Thymus (tissue), 11 donors: ENCODE results near the gene MAN1C1. TPM values are rescaled to one million over a fixed set of nuclear protein-coding genes. Genes with fewer than 3 reads are reported as not detected.
A peak's percentile ranks its signal among the peaks of the same experiment; 100 is the strongest.

Experiments
- DNase-seq, 9 donors: peaks; one replicate each; pipeline ENCODE4 v3.0.0-alpha.2; 2013; ENCODE audit warnings: low spot score in 9 of 9, low read depth in 6 of 9, missing footprints in 1 of 9
- H3K27ac ChIP-seq, 2 donors: one replicate each; pipeline ENCODE4 v1.5.1; 2013; ENCODE audit warnings: control low read depth in 1 of 2, low read depth in 1 of 2, low read length in 1 of 2, mild to moderate bottlenecking in 1 of 2, moderate library complexity in 1 of 2
- H3K27me3 ChIP-seq, 2 donors: one replicate each; pipeline ENCODE4 v1.5.1; 2013; ENCODE audit warnings: low read length in 1 of 2; ENCODE audit not compliant: control insufficient read depth in 2 of 2, insufficient read depth in 1 of 2
- H3K36me3 ChIP-seq, 2 donors: one replicate each; pipeline ENCODE4 v1.5.1; 2013; ENCODE audit warnings: low read length in 1 of 2, mild to moderate bottlenecking in 1 of 2, moderate library complexity in 1 of 2; ENCODE audit not compliant: control insufficient read depth in 2 of 2, insufficient read depth in 2 of 2
- H3K4me1 ChIP-seq, 2 donors: one replicate each; pipeline ENCODE4 v1.5.1; 2013; ENCODE audit warnings: low read length in 2 of 2; ENCODE audit not compliant: control insufficient read depth in 2 of 2, insufficient read depth in 2 of 2
- H3K4me3 ChIP-seq, 2 donors: one replicate each; pipeline ENCODE4 v1.5.1; 2013; ENCODE audit warnings: low read length in 2 of 2, control low read depth in 1 of 2, mild to moderate bottlenecking in 1 of 2
- H3K9me3 ChIP-seq, 2 donors: one replicate each; pipeline ENCODE4 v1.5.1; 2013; ENCODE audit warnings: low read length in 1 of 2, mild to moderate bottlenecking in 1 of 2; ENCODE audit not compliant: control insufficient read depth in 2 of 2, insufficient read depth in 1 of 2
- WGBS: extraction: QIAGEN DNeasy Blood & Tissue Kit; methylation state at CpG from one replicate; pipeline ENCODE4 v1.1.7; 2013; 5-methylcytosine and 5-hydroxymethylcytosine counted together
- polyA plus RNA-seq: library from polyadenylated mRNA; stranded (reverse); fragments of 200-250 nt; gene quantifications from one replicate; pipeline ENCODE4 v1.2.3, GENCODE V29; 2013
- total RNA-seq: library from RNA; stranded (reverse); fragments of 120-200 nt; gene quantifications from one replicate; pipeline ENCODE4 v1.2.4, GENCODE V29; 2013
- donor health status: healthy.

The MAN1C1 gene
- total and polyA plus RNA-seq, 2 donors, result 9.7 to 18.4 TPM

DNA sequence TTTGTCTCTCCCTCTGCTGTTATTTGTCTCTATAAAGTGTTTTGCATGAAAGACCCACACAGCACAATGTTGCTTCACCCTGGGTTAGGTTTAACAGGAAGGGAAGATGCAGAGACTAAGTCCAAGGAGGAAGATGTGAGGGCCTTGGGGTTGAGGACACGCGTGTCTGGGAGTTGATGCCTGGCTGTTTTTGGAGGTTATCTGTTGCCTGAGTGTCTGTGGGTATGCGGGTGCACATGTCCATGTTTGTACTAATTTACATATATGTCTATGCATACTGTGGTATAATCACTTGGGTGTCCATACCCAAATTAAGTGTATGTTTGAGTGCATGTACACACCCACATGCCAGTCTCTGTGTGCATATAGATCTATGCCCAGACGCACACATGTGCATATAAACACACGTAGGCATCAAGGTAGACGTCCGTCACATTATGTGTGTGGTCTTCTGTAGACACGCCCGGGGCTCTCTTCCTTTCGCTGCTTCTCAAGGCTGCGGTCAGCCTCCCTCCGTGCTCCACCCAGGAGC, 962 bp upstream of the MAN1C1 start:
- WGBS, result 25% methylated on average over 12 of the region's 12 CpGs
- Histone ChIP-seq H3K36me3 (no peaks in the 10 kb centered on the region), H3K4me3 (peak overlapping the region; percentile 33 to 70), H3K9me3 (no peaks in the 10 kb centered on the region), H3K27me3 (peaks cover 53 to 94% of the 10 kb centered on the region in 2 donors), H3K4me1 (peaks cover 14 to 16% of the 10 kb centered on the region in 2 donors), H3K27ac (no peak overlapping the region)
- DNase-seq, result no peak

- H3K9me3 ChIP-seq, result no peaks in the 10 kb centered on the region
- WGBS, result under 1% methylated on average over 94 of the region's 94 CpGs
Observed at GRCh38 chr1:25616987-25617624, 515 bp downstream of the MAN1C1 start.

GRCh38 chr1:25617625-25618432, 1.2 kb downstream of the MAN1C1 start:
- H3K4me1 ChIP-seq, result peaks cover 14 to 16% of the 10 kb centered on the region in 2 donors
- H3K36me3 ChIP-seq, result no peaks in the 10 kb centered on the region
- H3K27me3 ChIP-seq, result peaks cover 56 to 87% of the 10 kb centered on the region in 2 donors
- H3K4me3 ChIP-seq, result peak overlapping the region; percentile 44 to 70
- no peaks in the 10 kb centered on the region for H3K9me3 ChIP-seq
- 12% methylated on average over 66 of the region's 66 CpGs for WGBS
- peak overlapping the region in 1 of 2 donors; percentile 54 for H3K27ac ChIP-seq
- DNase-seq, result no peak

More at GRCh38 chr1:25616987-25617624, 515 bp downstream of the MAN1C1 start:
- peak overlapping the region; percentile 44 to 70 for H3K4me3 ChIP-seq
- H3K27ac ChIP-seq, result peak overlapping the region in 1 of 2 donors; percentile 62
- H3K4me1 ChIP-seq, result peaks cover 14 to 16% of the 10 kb centered on the region in 2 donors
- H3K36me3 ChIP-seq, result no peaks in the 10 kb centered on the region
- H3K27me3 ChIP-seq, result peaks cover 51 to 94% of the 10 kb centered on the region in 2 donors
- DNase-seq, result peak in 3 of 9 donors; percentile 33 to 53 (median 37)

- H3K36me3 ChIP-seq, result no peaks in the 10 kb centered on the region
- no peak overlapping the region for H3K27ac ChIP-seq
- no peak for DNase-seq
- H3K4me1 ChIP-seq, result peaks cover 14 to 16% of the 10 kb centered on the region in 2 donors
- peaks cover 56 to 85% of the 10 kb centered on the region in 2 donors for H3K27me3 ChIP-seq
- H3K4me3 ChIP-seq, result peak overlapping the region; percentile 33 to 70
- no peaks in the 10 kb centered on the region for H3K9me3 ChIP-seq
- WGBS, result 82% methylated on average over 4 of the region's 4 CpGs
Observed at GRCh38 chr1:25618433-25618808, 1.8 kb downstream of the MAN1C1 start.

- DNase-seq, result peak in 2 of 9 donors; percentile 56 to 57
- Histone ChIP-seq H3K4me1 (peaks cover 14 to 20% of the 10 kb centered on the region in 2 donors), H3K27ac (no peak overlapping the region)
Observed at GRCh38 chr1:25619101-25619890, 2.7 kb downstream of the MAN1C1 start.

DNA sequence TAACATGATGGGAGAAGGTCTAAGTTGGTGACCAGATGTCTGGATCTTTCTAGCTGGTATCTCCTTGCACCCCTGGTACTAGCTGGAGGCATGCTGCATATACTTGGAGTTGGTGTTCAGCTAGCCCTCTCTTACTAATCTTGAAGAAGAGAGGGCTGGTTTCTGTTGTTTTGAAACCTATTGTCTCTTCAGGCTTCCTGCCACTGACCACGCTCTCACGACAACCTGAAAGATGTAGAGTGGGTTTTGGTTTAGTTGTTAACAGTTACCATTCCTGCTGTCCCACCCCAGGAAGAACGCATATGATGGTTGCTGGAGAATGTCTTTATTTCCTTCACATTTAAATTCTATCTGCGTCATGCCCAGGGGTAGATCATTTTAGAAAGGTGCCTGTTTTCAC, 3.6 kb downstream of the MAN1C1 start:
- Histone ChIP-seq H3K4me1 (peaks cover 14 to 17% of the 10 kb centered on the region in 2 donors), H3K4me3 (peak overlapping the region; percentile 27 to 33), H3K9me3 (no peaks in the 10 kb centered on the region), H3K36me3 (no peaks in the 10 kb centered on the region), H3K27ac (peak overlapping the region in 1 of 2 donors; percentile 62), H3K27me3 (peaks cover 51 to 73% of the 10 kb centered on the region in 2 donors)
- 38% methylated on average over 4 of the region's 4 CpGs for WGBS
- no peak for DNase-seq

More at GRCh38 chr1:25619101-25619890, 2.7 kb downstream of the MAN1C1 start:
- no peaks in the 10 kb centered on the region for H3K9me3 ChIP-seq
- 58% methylated on average over 11 of the region's 11 CpGs for WGBS
- H3K36me3 ChIP-seq, result no peaks in the 10 kb centered on the region
- H3K4me3 ChIP-seq, result peak overlapping the region; percentile 33 to 70
- peaks cover 56 to 82% of the 10 kb centered on the region in 2 donors for H3K27me3 ChIP-seq

DNA sequence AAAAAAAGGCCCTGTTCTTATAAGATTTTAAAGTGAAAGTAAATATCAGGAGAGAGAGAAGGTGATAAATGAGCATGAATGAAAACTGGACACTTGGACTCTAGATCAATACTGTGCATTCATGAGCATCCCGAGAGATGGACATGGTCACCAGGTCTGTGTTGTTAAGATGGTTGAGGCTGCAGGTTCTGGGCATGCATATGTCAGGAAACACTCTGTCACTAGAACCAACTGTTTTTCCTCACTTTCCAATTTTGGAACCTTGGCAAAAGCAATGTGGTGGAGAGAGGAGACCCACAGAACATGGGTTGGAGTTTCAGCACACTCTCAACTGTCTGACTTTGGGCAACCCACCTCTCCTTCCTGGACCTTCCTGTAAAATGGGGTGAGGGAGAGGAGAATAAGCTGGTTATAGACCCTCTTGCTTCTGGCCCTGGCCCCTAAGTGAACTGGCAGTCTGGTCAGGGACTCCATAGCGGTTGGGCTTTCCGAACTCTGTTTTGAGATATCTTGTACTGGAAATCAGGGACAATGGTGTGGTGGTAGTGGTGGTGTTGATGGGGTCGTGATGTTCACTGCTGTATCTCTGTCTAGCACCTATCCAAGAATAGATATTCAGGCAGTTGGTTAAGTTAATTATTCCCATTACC, 4.2 kb downstream of the MAN1C1 start:
- H3K27me3 ChIP-seq, result peaks cover 50 to 67% of the 10 kb centered on the region in 2 donors
- no peaks in the 10 kb centered on the region for H3K36me3 ChIP-seq
- WGBS, result 93% methylated on average over 4 of the region's 4 CpGs
- no peak for DNase-seq
- H3K4me1 ChIP-seq, result peaks cover 13 to 16% of the 10 kb centered on the region in 2 donors
- no peaks in the 10 kb centered on the region for H3K9me3 ChIP-seq
- peak overlapping the region in 1 of 2 donors; percentile 40 for H3K27ac ChIP-seq
- peak overlapping the region in 1 of 2 donors; percentile 27 for H3K4me3 ChIP-seq

GRCh38 chr1:25621876-25622275, 5.3 kb downstream of the MAN1C1 start:
- Histone ChIP-seq H3K36me3 (no peaks in the 10 kb centered on the region), H3K27me3 (peaks cover 42 to 60% of the 10 kb centered on the region in 2 donors), H3K9me3 (no peaks in the 10 kb centered on the region), H3K4me3 (no peak overlapping the region), H3K27ac (no peak overlapping the region), H3K4me1 (peaks cover 8 to 11% of the 10 kb centered on the region in 2 donors)
- DNase-seq, result no peak
- 63% methylated on average over 5 of the region's 5 CpGs for WGBS
